Activated T-helper 1 cell treated with Interleukin-2 at 50 U/mL for 16 hours (primary cell): ENCODE measurements around the gene GPATCH4.
"Not testable (repeated sequence)": the region's sequence is repeated elsewhere in the genome, so short reads cannot be mapped to it uniquely, and the experiment has no call there.

Experiments
- DNase-seq: peaks from one replicate; pipeline ENCODE4 v3.0.0-alpha.2; 2020; ENCODE audit warnings: low read depth

The GPATCH4 gene

GRCh38 chr1:156601122-156601830 lies at the start of gene GPATCH4:
Gene GPATCH4 (minus strand): TSS chr1:156601479.
- DNase-seq: peak; percentile 63

GRCh38 chr1:156648951-156649350 lies 47.7 kb upstream of the GPATCH4 start:
- DNase-seq: no peak

GRCh38 chr1:156648496-156648895 lies 47.2 kb upstream of the GPATCH4 start:
- no peak for DNase-seq

GRCh38 chr1:156647351-156647750 lies 46.1 kb upstream of the GPATCH4 start:
- DNase-seq: no peak

GRCh38 chr1:156646738-156647211 lies 45.5 kb upstream of the GPATCH4 start:
- no peak for DNase-seq

- no peak for DNase-seq
Observed at GRCh38 chr1:156645666-156646065, 44.4 kb upstream of the GPATCH4 start.

GRCh38 chr1:156645056-156645455 lies 43.8 kb upstream of the GPATCH4 start:
- DNase-seq: no peak

- no peak for DNase-seq
Observed at GRCh38 chr1:156644640-156645039, 43.4 kb upstream of the GPATCH4 start.

- no peak for DNase-seq
Observed at GRCh38 chr1:156644146-156644545, 42.9 kb upstream of the GPATCH4 start.

- no peak for DNase-seq
Observed at GRCh38 chr1:156643778-156644092, 42.5 kb upstream of the GPATCH4 start.

GRCh38 chr1:156643049-156643777 lies 41.9 kb upstream of the GPATCH4 start:
- DNase-seq: no peak

- no peak for DNase-seq
Observed at GRCh38 chr1:156642265-156643048, 41.2 kb upstream of the GPATCH4 start.

- no peak for DNase-seq
Observed at GRCh38 chr1:156641761-156642264, 40.5 kb upstream of the GPATCH4 start, which contains the start of gene BCAN. Gene BCAN (plus strand): TSS chr1:156642117. CDS start chr1:156646055, 3,938 bp downstream.

GRCh38 chr1:156640842-156641706 lies 39.8 kb upstream of the GPATCH4 start:
- DNase-seq: no peak

- DNase-seq: no peak
Observed at GRCh38 chr1:156639601-156640101, 38.4 kb upstream of the GPATCH4 start.

GRCh38 chr1:156638189-156638985 lies 37.1 kb upstream of the GPATCH4 start:
- no peak for DNase-seq

GRCh38 chr1:156632355-156632754 lies 31.1 kb upstream of the GPATCH4 start:
- no peak for DNase-seq

- not testable (repeated sequence) for DNase-seq
Observed at GRCh38 chr1:156631152-156631551, 29.9 kb upstream of the GPATCH4 start.

- DNase-seq: no peak
Observed at GRCh38 chr1:156629823-156630449, 28.7 kb upstream of the GPATCH4 start.

- DNase-seq: no peak
Observed at GRCh38 chr1:156627313-156627880, 26.1 kb upstream of the GPATCH4 start.
